NCI-H2107 treated with DMSO at 0.1 percent for 48 hours (cell line): ENCODE measurements around the gene SPRR2F.
A peak's percentile ranks its signal among the peaks of the same experiment; 100 is the strongest.
"Not testable (repeated sequence)": the region's sequence is repeated elsewhere in the genome, so short reads cannot be mapped to it uniquely, and the experiment has no call there.

Experiments used
- DNase-seq: peaks from one replicate; lab custom pipeline; 2025; ENCODE audit not compliant: unreplicated experiment; lab: John Stamatoyannopoulos, UW

SPRR2F gene, protein sequence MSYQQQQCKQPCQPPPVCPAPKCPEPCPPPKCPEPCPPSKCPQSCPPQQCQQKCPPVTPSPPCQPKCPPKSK

DNA sequence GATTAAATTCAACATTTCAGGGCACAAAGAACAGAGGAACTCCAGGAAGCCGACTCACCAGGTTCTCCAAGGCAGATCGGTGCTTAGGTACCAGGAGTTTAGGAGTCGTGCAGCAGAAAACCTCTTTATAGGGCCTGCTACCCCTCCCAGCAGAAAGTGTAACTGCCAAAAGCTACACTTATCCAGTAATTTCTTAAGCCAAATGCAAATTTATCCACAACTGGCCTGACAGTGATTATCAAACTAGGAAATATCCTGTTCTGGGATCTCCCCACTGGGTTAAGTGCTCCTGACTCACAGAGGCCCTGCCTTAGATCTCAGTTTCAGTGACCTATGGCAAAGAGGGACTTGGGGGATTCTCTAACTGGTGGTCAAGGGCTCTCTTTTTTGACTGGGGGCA lies at the start of gene SPRR2F:
Gene SPRR2F (minus strand): TSS at position 101 of the 400 bp plus-strand sequence. CDS start 783 bp downstream, outside the sequence.
- DNase-seq, result no peak

DNA sequence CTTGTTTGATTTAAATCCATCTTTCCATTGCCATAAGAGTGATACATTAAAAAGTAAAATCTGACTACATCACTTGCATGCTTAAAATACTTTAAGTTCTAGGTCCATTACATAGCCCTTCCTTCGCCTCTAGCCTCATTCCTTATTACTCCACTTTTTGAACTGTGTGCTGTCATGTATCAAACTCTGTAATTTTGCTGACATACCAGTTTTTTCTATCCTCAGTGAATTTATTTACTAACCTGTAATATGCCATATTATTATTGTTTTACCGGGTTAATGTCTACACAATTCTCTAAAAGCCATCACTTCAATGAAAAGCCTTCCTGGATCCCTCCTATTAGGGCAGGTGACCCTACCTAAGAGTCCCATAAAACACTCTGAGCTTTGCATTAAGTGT lies 42.2 kb upstream of the SPRR2F start:
- no peak for DNase-seq

DNA sequence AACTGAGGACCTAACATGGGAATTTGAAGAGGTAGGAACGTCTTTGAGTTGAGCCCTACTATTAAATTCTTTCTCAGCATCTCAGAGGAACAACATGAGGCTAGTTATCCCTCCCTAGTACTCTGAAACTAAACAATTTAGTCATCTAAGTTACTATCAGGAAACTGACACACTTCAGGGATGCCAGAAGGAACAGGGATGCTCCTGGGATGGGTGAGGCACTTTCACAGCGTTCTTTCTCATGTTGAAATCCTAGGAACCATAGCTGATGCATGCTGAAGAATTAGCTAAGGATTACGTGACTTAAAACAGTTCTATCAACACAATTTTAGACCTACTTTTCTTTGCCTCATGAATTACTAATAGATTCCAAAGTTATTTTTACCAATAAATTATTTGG lies 39.2 kb upstream of the SPRR2F start:
- DNase-seq, result no peak

DNA sequence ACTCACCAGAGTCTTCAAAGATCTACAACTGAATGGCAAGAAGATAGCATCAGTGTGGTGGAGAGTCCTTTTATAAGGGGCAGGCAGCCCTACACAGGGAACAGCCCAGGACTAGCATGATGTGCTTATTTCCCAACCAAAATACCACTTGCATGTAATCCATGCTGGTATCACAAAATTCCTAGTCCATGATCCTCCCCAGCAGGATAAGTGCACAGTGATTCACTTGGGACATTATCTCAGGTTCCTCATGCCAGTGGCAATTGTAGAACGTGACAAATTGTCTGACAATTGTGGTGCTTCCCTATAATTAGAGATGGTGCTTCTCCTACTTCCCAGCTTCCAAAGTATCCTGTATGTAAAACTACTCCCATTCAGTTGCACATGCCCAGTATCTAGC lies 37.5 kb upstream of the SPRR2F start, which contains the start of gene SPRR2G:
Gene SPRR2G (minus strand): TSS at position 45 of the 400 bp plus-strand sequence. CDS start 780 bp downstream, outside the sequence.
- no peak for DNase-seq

DNA sequence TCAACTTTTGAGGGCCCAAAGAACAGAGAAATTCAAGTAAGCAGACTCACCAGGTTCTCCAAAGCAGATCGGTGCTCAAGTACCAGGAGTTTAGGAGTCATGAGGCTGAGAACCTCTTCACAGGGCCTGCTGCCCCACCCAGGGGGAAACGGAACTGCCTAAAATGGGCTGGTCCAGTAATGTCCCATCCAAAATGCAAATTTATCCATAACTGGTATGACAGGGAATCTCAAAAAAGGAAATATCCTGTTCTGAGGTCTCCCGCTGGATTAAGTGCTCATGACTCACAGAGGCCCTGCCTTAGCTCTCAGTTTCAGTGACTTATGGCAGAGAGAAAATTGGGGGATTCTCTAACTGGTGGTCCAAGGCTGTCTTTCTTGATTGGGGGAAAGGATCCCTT lies 28.1 kb upstream of the SPRR2F start:
- DNase-seq, result no peak

DNA sequence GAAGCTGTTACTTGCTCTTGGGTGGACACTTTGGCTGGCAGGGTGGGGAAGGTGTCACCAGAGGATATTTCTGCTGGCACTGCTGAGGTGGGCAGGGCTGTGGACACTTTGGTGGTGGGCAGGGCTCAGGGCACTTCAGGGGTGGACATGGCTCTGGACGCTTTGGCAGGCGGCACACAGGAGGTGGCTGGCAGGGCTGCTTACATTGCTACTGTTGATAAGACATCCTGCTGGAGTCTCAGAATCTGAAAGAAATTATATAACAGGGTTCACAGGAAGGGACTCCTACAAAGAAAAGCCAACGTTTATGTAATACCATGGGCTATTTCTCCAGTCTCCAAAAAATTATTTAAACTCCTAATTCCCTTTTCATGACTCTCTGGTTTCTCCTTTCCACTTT lies 27.2 kb upstream of the SPRR2F start:
- DNase-seq, result no peak

DNA sequence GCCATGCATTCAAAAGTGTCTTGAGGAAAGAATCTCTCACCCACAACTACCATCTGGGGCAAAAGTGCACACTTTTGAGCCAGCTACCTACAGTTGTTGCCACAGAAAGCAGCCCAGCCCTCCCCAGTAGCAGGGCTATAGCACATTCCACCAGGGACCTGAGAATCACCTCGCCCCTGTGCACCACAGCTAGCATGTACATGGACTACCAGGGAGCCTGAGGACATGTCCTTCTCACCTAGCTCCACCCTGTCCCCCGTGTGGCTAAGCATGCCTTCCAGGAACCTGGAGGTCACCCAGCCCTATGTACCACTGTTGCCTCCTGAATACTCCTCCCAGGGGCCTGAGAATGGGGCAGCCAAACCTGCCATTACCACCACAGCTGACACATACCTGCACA lies 20.4 kb upstream of the SPRR2F start:
- DNase-seq, result no peak

DNA sequence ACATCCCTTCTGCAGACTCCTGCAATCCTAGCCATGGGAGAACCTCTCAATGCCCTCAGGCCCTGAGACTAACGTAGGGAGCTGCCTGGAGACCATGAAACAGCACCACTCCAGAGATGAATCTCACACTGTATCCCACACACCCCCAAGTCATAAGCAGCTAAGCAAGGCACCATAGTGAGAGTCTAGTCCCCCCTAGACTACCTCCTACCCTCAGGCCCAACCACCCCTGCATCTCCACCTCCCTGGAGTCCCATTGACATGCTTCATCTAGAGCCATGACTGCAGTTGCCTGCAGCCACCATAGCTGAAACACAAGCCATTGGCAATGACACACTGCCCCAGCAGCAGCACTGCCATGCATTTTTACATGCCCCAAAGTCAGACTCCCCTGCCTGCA lies 20.0 kb upstream of the SPRR2F start:
- no peak for DNase-seq

DNA sequence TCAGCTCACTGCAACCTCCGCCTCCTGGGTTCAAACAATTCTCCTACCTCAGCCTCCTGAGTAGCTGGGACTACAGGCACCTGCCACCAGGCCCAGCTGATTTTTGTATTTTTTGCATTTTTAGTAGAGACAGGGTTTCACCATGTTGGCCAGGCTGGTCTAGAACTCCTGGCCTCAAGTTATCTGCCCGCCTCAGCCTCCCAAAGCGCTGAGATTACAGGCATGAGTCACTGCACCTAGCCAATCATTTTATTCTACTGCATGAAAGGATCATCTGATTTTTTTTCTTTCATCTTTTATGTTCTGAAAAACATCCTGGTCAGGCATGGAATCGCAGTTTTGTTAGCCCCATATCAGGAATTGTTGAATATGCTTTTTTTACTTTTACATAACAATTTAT lies 15.4 kb upstream of the SPRR2F start:
- DNase-seq, result not testable (repeated sequence)

DNA sequence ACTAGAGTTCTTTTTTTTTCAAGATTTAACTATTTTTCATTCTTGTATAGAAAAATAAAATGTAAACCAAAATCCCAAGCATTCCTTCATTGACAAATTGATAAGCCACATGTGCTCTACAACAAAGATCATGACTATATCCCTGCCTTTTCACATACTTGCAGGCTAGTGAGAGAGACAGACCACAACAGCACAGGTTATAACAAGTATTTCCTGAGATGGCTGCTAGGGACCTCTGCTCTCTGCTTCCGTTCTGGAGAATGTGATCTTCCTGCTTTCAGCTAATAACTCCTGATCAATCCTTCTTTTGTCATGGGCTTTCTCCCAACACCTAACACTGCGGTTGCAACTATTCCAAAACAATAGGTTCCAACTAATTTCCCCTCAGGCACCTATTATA lies 14.0 kb upstream of the SPRR2F start:
- no peak for DNase-seq

DNA sequence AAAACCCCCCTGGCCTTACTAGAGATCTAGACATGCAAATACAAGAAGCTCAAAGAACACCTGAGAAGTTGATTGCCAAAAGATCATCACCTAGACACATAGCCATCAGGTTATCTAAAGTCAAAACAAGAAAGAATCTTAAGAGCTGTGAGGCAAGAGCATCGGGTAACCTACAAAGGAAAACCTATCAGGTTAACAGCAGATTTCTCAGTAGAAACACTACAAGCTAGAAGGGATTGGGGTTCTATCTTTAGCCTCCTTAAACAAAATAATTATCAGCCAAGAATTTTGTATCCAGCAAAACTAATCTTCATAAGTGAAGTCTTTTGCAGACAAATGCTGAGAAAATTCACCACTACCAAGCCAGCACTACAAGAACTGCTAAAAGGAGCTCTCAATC lies 12.2 kb upstream of the SPRR2F start:
- DNase-seq, result no peak

DNA sequence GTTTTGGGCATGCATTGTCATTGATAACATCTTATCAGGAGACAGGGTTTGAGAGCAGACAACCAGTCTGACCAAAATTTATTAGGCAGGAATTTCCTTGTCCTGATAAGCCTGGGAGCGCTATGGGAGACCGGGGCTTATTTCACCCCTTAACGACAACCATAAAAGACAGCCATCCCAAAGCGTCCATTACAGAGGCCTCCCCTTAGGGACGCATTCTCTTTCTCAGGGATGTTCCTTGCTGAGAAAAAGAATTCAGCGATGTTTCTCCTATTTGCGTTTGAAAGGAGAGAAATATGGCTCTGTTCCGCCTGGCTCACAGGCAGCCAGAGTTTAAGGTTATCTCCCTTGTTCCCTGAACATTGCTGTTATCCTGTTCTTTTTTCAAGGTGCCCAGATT lies 10.5 kb upstream of the SPRR2F start:
- not testable (repeated sequence) for DNase-seq

DNA sequence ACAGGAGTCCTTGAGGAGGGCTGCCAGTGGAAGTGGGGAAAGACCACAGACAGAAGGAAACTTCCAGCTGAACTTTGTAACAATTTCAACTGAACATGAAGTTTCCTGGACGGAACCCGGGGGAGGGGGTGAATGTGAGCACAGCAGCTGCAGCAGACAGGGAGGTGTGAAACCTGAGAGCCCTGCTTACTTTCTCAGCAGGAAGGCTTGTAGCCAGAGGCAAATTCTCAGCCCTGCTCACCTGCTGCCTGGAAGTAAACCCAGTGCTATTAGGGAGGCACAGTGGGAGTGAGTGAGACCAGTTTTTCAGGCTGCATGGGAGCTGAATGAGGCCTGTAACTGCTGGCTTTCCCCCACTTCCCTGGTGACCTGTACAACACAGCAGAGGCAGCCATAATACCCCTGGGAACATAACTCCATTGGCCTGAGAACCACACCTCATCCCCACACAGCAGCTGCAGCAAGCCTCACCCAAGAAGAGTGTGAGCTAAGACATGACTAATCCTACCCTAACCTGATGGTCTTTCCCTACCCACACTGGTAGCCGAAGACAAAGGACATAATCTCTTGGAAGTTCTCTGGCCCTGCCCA lies 9.6 kb upstream of the SPRR2F start:
- peak; percentile 95 for DNase-seq

DNA sequence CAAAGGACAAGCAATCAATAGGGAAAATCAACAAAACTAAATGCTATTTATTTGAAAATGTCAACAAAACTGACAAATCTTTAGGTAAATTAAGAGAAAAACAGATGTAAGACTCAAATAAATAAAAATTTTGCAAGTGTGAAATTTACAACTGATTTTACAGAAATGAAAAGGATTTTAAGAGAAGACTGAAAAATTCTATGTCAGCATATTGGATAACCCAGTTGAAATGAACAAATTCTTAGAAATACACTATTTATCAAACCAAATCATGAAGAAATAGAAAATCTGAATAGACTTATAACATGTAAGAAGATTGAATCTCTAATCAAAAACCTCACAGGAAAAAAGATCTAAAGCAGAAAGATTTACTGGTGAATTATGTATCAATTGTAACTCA lies 7.6 kb upstream of the SPRR2F start:
- DNase-seq, result no peak

DNA sequence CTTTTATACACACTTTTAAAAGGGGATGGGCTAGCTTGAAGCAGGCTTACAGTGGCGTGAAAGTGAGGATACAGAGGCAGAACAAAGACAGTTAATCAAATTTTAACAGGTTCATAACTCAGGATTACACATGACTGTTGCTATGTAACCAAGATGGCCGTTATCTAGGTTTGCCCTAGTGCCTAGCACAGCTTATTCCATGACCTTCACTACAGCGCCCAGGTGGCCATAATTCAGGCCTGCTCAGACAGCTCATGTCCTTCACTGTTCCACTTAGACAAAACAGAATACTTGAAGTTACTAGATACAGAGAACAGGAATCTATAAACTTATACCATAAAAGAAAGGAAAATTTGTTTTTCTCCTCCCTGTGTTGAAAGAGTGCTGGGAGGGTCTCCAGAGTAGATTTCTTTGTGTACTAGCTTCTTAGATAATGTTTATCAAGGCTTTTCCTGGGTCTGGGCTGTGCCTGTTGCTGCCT lies 6.2 kb upstream of the SPRR2F start:
- DNase-seq, result no peak

DNA sequence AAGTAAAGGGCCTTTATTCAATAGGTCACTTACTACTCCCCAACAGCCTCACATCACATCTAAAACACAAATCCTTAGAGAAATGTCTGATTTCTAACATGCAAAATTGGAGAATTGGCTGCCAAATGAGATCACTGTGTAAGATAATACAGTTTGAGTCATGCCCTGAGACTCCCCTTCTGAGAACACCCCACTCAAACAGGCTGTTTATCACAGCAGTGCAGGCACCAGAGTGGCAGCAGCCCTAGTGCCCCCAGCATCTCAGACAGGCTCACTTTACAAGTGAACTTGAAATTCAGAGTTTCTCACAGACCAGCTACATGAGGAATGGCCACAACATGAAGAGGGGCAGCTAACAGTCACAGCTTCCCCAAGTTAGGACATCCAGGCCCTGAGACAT lies 1.9 kb upstream of the SPRR2F start:
- not testable (repeated sequence) for DNase-seq

DNA sequence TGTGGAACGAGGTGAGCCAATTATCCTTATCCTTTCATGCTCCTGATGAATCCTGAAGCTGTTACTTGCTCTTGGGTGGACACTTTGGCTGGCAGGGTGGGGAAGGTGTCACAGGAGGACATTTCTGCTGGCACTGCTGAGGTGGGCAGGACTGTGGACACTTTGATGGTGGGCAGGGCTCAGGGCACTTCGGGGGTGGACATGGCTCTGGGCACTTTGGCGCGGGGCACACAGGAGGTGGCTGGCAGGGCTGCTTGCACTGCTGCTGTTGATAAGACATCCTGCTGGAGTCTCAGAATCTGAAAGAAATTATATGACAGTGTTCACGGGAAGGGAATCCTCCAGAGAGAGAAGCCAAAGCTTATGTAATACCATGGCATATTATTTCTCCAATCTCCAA lies 862 bp downstream of the SPRR2F start:
- not testable (repeated sequence) for DNase-seq

DNA sequence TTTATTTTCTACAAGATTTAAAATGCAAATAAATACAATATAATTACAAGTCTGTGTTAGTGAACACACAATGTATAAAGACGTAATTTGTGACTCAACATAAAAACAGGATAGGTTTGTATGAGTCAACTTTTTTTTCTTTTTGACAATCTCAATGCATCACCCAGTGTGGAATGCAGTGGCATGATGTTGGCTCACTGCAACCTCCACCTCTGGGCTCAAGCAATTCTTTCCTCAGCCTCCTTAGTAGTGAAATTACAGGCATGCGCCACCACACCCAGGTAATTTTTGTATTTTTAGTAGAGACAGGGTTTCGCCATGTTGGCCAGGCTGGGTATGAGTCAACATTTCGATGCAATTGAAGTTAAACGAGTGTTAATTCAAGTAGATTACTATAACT lies 13.1 kb downstream of the SPRR2F start:
- no peak for DNase-seq

DNA sequence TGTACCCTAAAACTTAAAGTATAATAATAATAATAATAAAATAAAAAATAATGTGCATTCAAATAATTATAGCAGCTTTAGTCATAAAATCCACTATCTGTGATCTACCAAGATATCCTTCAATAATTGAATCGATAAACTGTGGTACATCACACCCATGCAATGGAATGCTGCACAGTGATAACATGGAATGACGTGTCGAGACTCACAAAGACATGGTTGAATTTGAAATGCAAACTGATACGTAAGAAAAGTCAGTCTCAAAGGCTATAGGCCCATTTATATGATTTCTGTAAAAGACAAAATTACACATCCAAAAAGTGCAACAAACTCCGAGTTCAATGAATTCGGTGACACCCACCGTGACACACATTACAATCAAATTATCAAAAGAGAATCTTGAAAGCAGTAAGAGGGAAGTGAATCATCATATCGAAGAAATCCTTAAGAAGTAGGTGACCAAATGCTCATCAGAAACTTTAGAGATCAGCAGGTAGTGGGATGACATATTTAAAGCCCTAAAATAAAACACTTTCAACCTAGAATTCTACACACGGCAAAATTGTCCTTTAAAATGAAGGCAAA lies 13.8 kb downstream of the SPRR2F start:
- no peak for DNase-seq

DNA sequence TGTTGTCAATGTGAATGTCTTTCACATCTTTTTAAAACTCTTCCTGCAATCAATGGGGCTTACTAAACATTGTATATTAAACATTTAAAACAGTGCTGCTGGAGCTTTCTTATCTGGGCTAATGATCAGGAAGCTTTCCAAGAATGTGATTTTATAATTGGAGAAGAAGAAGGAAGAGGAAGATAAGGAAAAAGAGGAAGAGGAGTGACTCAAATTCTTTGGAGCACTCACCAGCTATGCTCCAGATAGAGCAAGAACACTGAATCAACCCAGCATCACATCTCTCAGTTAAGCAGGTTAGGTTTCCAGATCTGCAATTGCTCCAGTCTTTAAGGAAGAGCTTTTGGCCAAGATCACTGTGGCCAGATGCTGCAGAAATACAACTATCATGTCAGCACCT lies 17.6 kb downstream of the SPRR2F start:
- DNase-seq, result no peak

DNA sequence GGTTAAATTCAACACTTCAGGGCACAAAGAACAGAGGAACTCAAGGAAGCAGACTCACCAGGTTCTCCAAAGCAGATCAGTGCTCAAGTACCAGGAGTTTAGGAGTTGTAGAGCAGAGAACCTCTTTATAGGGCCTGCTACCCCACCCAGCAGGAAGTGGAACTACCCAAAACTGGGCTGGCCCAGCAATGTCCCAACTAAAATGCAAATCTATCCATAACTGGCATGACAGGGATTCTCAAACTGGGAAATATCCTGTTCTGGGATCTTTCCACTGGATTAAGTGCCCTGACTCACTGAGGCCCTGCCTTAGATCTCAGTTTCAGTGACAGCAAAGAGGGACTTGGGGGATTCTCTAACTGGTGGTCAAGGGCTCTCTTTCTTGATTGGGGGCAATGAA lies 18.9 kb downstream of the SPRR2F start, which contains the start of gene SPRR2E:
Gene SPRR2E (minus strand): TSS at position 101 of the 400 bp plus-strand sequence. CDS start 775 bp downstream, outside the sequence.
- DNase-seq, result no peak

DNA sequence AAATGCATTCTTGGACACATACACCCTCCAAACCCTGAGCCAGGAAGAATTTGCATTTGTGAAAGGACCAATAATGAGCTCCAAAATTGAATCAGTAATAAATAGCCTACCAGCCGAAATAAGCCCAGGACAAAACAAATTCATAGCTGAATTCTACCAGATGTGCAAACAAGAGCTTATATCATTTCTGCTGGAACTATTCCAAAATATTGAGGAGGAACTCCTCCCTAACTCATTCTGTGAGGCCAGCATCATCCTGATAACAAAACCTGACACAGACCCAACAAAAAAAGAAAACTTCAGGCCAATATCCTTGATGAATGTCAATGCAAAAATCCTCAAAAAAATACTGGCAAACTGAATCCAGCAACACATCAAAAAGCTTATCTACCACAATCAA lies 25.7 kb downstream of the SPRR2F start:
- DNase-seq, result no peak

DNA sequence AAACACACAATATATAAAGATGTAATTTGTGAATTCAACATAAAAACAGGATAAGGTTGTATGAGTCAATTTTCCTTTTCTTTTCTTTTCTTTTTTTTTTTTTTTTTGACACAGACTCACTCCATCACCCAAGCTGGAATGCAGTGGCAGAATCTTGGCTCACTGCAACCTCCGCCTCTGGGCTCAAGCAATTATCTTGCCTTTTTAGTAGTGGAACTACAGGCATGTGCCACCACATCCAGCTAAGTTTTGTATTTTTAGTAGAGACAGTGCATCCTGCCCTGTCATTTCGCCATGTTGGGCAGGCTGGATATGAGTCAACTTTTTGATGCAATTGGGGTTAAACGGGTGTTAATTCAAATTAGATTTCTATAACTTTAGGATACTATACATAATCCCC lies 31.6 kb downstream of the SPRR2F start:
- DNase-seq, result no peak
